SU-DHL-6 (cell line): Measurements from ENCODE around the gene FLII.
A peak's percentile ranks its signal among the peaks of the same experiment; 100 is the strongest.

Experiments
- H2AFZ ChIP-seq: fragments of 200-600 bp; sonication (generic); 2 replicates; pipeline ENCODE4 v1.6.1; 2014; ENCODE audit warnings: low read depth, mild to moderate bottlenecking, moderate library complexity, mixed read lengths, antibody characterized with exemption, low read length; ENCODE audit not compliant: severe bottlenecking
- H3F3A ChIP-seq: fragments of 200-600 bp; shearing (Covaris generic); 2 replicates; pipeline ENCODE4 v1.6.0; 2016; ENCODE audit warnings: antibody characterized with exemption, mild to moderate bottlenecking; ENCODE audit not compliant: insufficient read depth
- H3K27ac ChIP-seq: fragments of 200-600 bp; sonication (generic); 2 replicates; pipeline ENCODE4 v1.5.1; 2016; ENCODE audit warnings: low read depth, mild to moderate bottlenecking, low read length, moderate library complexity, mixed read lengths
- H3K27me3 ChIP-seq: fragments of 200-600 bp; sonication (generic), shearing (Covaris generic); 2 replicates; pipeline ENCODE4 v1.6.0; 2014; ENCODE audit warnings: mild to moderate bottlenecking, low read length
- H3K36me3 ChIP-seq: fragments of 200-600 bp; sonication (generic); 2 replicates; pipeline ENCODE4 v1.6.1; 2014; ENCODE audit warnings: mild to moderate bottlenecking, low read length, mixed read lengths
- H3K4me2 ChIP-seq: fragments of 300-600, 200-600 bp; shearing (Covaris generic), sonication (generic); 2 replicates; pipeline ENCODE4 v1.6.0; 2014; ENCODE audit warnings: low read length, low read depth, mild to moderate bottlenecking; ENCODE audit not compliant: poor library complexity, severe bottlenecking
- H3K4me3 ChIP-seq: fragments of 200-600 bp; sonication (generic); 2 replicates; pipeline ENCODE4 v1.5.1; 2014; ENCODE audit warnings: antibody characterized with exemption, low read length, mild to moderate bottlenecking, mixed read lengths; ENCODE audit not compliant: insufficient read depth, poor library complexity, severe bottlenecking
- H3K79me2 ChIP-seq: fragments of 200-600 bp; sonication (generic); 2 replicates; pipeline ENCODE4 v1.6.1; 2014; ENCODE audit warnings: mild to moderate bottlenecking, low read length, moderate library complexity; ENCODE audit not compliant: insufficient read depth
- H3K9ac ChIP-seq: fragments of 200-600 bp; sonication (generic); 2 replicates; pipeline ENCODE4 v1.7.0; 2014; ENCODE audit warnings: mild to moderate bottlenecking, low read length
- H3K9me2 ChIP-seq: fragments of 200-600 bp; sonication (generic); replicated peaks from 2 replicates; pipeline ENCODE4 v1.6.1; 2014; ENCODE audit warnings: low read length; ENCODE audit not compliant: insufficient read depth
- H3K9me3 ChIP-seq: fragments of 200-600 bp; sonication (generic); 2 replicates; pipeline ENCODE4 v1.6.1; 2014; ENCODE audit warnings: low read length, mixed read lengths; ENCODE audit not compliant: insufficient read depth
- H4K20me1 ChIP-seq: fragments of 200-600 bp; sonication (generic); 2 replicates; pipeline ENCODE4 v1.6.1; 2014; ENCODE audit warnings: low read depth, mild to moderate bottlenecking, antibody characterized with exemption, low read length, moderate library complexity, mixed read lengths
- CTCF ChIP-seq: fragments of 200-600 bp; sonication (generic); IDR thresholded peaks from one replicate; pipeline ENCODE4 v1.5.1; 2017; ENCODE audit warnings: antibody characterized with exemption, mild to moderate bottlenecking, low read length, moderate library complexity; ENCODE audit not compliant: insufficient read depth, poor library complexity, severe bottlenecking
- EZH2phosphoT487 ChIP-seq: fragments of 200-600 bp; sonication (generic), shearing (Covaris generic); conservative IDR thresholded peaks from 2 replicates; pipeline ENCODE4 v1.6.1; 2018; ENCODE audit warnings: mild to moderate bottlenecking, antibody characterized with exemption, low read length, moderate library complexity, mixed read lengths

The FLII gene

GRCh38 chr17:18225642-18226283 is 32.8 kb downstream of the FLII start:
- no peak overlapping the region for H3K27ac ChIP-seq
- peak overlapping the region; percentile 68 for H3K9ac ChIP-seq
- peak overlapping the region; percentile 95 for H3K4me2 ChIP-seq

GRCh38 chr17:18225121-18225641 is 33.4 kb downstream of the FLII start, which contains the start of gene LLGL1:
Gene LLGL1, plus strand, starts transcription at chr17:18225635. Its CDS starts 48 bp downstream, at chr17:18225683.
- H3K9me3 ChIP-seq: no peaks in the 10 kb centered on the region
- peak within 1 kb of the TSS; percentile 77 for H3K4me3 ChIP-seq
- peak within 1 kb of the TSS; percentile 65 for H2AFZ ChIP-seq
- H4K20me1 ChIP-seq: no peaks in the 10 kb centered on the region
- peak within 1 kb of the TSS; percentile 95 for H3K4me2 ChIP-seq
- H3K9me2 ChIP-seq: no peaks in the 10 kb centered on the region
- H3K27me3 ChIP-seq: no peaks in the 10 kb centered on the region
- TF ChIP-seq CTCF (no peak), EZH2phosphoT487 (no peak)
- H3F3A ChIP-seq: no peaks in the 10 kb centered on the region
- H3K79me2 ChIP-seq: no peaks in the 10 kb centered on the region
- no peak within 1 kb of the TSS for H3K27ac ChIP-seq
- peak within 1 kb of the TSS; percentile 68 for H3K9ac ChIP-seq
- no peaks in the 10 kb centered on the region for H3K36me3 ChIP-seq

More at GRCh38 chr17:18225642-18226283, 32.8 kb downstream of the FLII start:
- Histone ChIP-seq H3K36me3 (no peaks in the 10 kb centered on the region), H2AFZ (peak overlapping the region; percentile 65), H4K20me1 (no peaks in the 10 kb centered on the region), H3K4me3 (peak overlapping the region; percentile 77), H3F3A (no peaks in the 10 kb centered on the region), H3K9me3 (no peaks in the 10 kb centered on the region), H3K79me2 (no peaks in the 10 kb centered on the region), H3K27me3 (no peaks in the 10 kb centered on the region), H3K9me2 (no peaks in the 10 kb centered on the region)
- no peak for TF ChIP-seq EZH2phosphoT487
- TF ChIP-seq CTCF: no peak

- Histone ChIP-seq H3K9ac (peak overlapping the region; percentile 34), H3K4me3 (peak overlapping the region; percentile 33), H3K27me3 (no peaks in the 10 kb centered on the region), H2AFZ (peak overlapping the region; percentile 42), H3K27ac (no peak overlapping the region), H3F3A (no peaks in the 10 kb centered on the region), H3K9me3 (no peaks in the 10 kb centered on the region), H3K4me2 (peak overlapping the region; percentile 44), H3K36me3 (no peaks in the 10 kb centered on the region), H4K20me1 (no peaks in the 10 kb centered on the region), H3K9me2 (no peaks in the 10 kb centered on the region), H3K79me2 (no peaks in the 10 kb centered on the region)
- TF ChIP-seq CTCF: no peak
- TF ChIP-seq EZH2phosphoT487: no peak
Measured at GRCh38 chr17:18224387-18225120, 34.0 kb downstream of the FLII start.
